ENCODE measurements around the gene ANKRD44.

Gene ANKRD44

DNA sequence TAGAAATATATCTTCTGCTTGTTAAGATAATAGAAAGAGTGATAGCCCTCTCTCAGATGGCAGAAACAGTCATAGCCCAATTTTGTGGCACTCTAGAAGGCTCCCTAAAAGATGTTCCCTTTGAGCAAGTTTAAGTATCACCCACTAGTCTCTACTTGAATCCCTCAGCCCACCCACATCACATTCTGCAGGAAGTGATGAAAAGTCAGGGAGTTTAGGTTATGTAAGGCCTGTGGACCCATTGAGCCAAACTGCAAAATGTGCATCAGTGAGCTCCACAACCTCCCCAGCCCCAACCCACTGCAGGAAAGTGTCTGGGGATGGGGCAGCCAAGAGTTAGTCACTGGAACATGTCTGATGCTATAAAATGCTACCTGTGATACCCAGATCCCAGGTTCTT lies 25.6 kb downstream of the ANKRD44 start:
- H2BK12ac ChIP-seq (ENCODE audit: low read length in 2 of 2) = no peak overlapping the region
- no peak overlapping the region for H4K91ac ChIP-seq (ENCODE audit: low read length)
- no peak overlapping the region for H3K4ac ChIP-seq (ENCODE audit: low read depth in 1 of 2, low read length in 2 of 2)
- H3K9me3 ChIP-seq (ENCODE audit: control insufficient read depth, low read length) = no peaks in the 10 kb centered on the region
- H3K4me2 ChIP-seq (ENCODE audit: low read length, poor library complexity, severe bottlenecking) = no peak overlapping the region
- H3K27me3 ChIP-seq (ENCODE audit: control insufficient read depth in 1 of 2, insufficient read depth in 1 of 2, low read length in 2 of 2) = no peaks in the 10 kb centered on the region
- no peaks in the 10 kb centered on the region for H3K36me3 ChIP-seq (ENCODE audit: control insufficient read depth in 1 of 2, insufficient read depth in 2 of 2, low read depth in 1 of 2, low read length in 2 of 2)
- no peak overlapping the region for H3K23ac ChIP-seq (ENCODE audit: low read length in 2 of 2)
- H3K9ac ChIP-seq (ENCODE audit: low read length) = no peak overlapping the region
- H2BK15ac ChIP-seq (ENCODE audit: low read depth, poor library complexity, severe bottlenecking) = no peak overlapping the region
- no peak overlapping the region for H2AFZ ChIP-seq (ENCODE audit: low read depth, low read length)
- H2AK5ac ChIP-seq (ENCODE audit: low read length, severe bottlenecking) = no peak overlapping the region
- H3K14ac ChIP-seq (ENCODE audit: low read length in 2 of 2) = no peak overlapping the region
- H4K8ac ChIP-seq (ENCODE audit: low read length) = no peak overlapping the region
- H3K4me1 ChIP-seq (ENCODE audit: control insufficient read depth, insufficient read depth, low read depth, low read length) = no peaks in the 10 kb centered on the region
- H3K79me1 ChIP-seq (replicated peaks; ENCODE audit: low read length, poor library complexity, severe bottlenecking) = peaks cover 8% of the 10 kb centered on the region
- no peak overlapping the region for H3K27ac ChIP-seq (ENCODE audit: low read length, poor library complexity, severe bottlenecking)
- H2BK120ac ChIP-seq (ENCODE audit: low read depth, low read length) = no peak overlapping the region
- no peak for DNase-seq
- no peak overlapping the region for H2BK5ac ChIP-seq (ENCODE audit: low read depth, low read length, poor library complexity, severe bottlenecking)
- no peak overlapping the region for H3K18ac ChIP-seq (ENCODE audit: low read depth in 1 of 2, low read length in 2 of 2)
- no peak overlapping the region for H3K4me3 ChIP-seq (ENCODE audit: insufficient read depth in 1 of 2, low read depth in 1 of 2, low read length in 2 of 2)

DNA sequence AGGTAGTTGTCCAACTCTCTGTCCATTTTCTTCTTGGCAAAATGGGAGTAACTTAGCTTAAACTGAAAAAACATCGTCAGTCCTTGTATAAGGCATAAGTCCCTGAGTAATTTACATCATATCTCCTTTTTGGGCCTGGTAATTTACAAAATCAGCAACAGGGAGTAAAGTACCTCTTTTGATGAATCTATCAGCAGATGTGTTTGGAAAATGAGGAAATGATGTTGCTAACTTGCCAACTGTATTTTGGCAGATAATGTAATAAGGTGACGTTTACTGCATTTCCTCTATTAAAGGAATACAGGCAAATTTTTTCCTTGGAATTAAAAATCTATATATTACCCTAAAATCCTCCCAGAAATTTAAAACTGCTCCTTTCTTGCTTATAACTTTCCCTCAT lies 29.2 kb downstream of the ANKRD44 start:
- H3K27ac ChIP-seq (ENCODE audit: low read length, poor library complexity, severe bottlenecking) = no peak overlapping the region
- no peak overlapping the region for H2BK15ac ChIP-seq (ENCODE audit: low read depth, poor library complexity, severe bottlenecking)
- H4K8ac ChIP-seq (ENCODE audit: low read length) = no peak overlapping the region
- no peak overlapping the region for H3K4me2 ChIP-seq (ENCODE audit: low read length, poor library complexity, severe bottlenecking)
- H3K4ac ChIP-seq (ENCODE audit: low read depth in 1 of 2, low read length in 2 of 2) = no peak overlapping the region
- H2AK5ac ChIP-seq (ENCODE audit: low read length, severe bottlenecking) = no peak overlapping the region
- no peak overlapping the region for H2BK5ac ChIP-seq (ENCODE audit: low read depth, low read length, poor library complexity, severe bottlenecking)
- H3K36me3 ChIP-seq (ENCODE audit: control insufficient read depth in 1 of 2, insufficient read depth in 2 of 2, low read depth in 1 of 2, low read length in 2 of 2) = no peaks in the 10 kb centered on the region
- no peak overlapping the region for H4K91ac ChIP-seq (ENCODE audit: low read length)
- 100% methylated on average over 1 of the region's 2 CpGs for WGBS
- no peaks in the 10 kb centered on the region for H3K27me3 ChIP-seq (ENCODE audit: control insufficient read depth in 1 of 2, insufficient read depth in 1 of 2, low read length in 2 of 2)
- H3K4me1 ChIP-seq (ENCODE audit: control insufficient read depth, insufficient read depth, low read depth, low read length) = no peaks in the 10 kb centered on the region
- no peak overlapping the region for H2BK12ac ChIP-seq (ENCODE audit: low read length in 2 of 2)
- no peaks in the 10 kb centered on the region for H3K9me3 ChIP-seq (ENCODE audit: control insufficient read depth, low read length)
- H3K9ac ChIP-seq (ENCODE audit: low read length) = no peak overlapping the region
- no peak overlapping the region for H3K14ac ChIP-seq (ENCODE audit: low read length in 2 of 2)
- H2AFZ ChIP-seq (ENCODE audit: low read depth, low read length) = no peak overlapping the region
- no peak for DNase-seq
- no peak overlapping the region for H3K4me3 ChIP-seq (ENCODE audit: insufficient read depth in 1 of 2, low read depth in 1 of 2, low read length in 2 of 2)
- no peak overlapping the region for H2BK120ac ChIP-seq (ENCODE audit: low read depth, low read length)
- no peak overlapping the region for H3K23ac ChIP-seq (ENCODE audit: low read length in 2 of 2)
- no peak overlapping the region for H3K18ac ChIP-seq (ENCODE audit: low read depth in 1 of 2, low read length in 2 of 2)
- H3K79me1 ChIP-seq (replicated peaks; ENCODE audit: low read length, poor library complexity, severe bottlenecking) = peaks cover 20% of the 10 kb centered on the region

DNA sequence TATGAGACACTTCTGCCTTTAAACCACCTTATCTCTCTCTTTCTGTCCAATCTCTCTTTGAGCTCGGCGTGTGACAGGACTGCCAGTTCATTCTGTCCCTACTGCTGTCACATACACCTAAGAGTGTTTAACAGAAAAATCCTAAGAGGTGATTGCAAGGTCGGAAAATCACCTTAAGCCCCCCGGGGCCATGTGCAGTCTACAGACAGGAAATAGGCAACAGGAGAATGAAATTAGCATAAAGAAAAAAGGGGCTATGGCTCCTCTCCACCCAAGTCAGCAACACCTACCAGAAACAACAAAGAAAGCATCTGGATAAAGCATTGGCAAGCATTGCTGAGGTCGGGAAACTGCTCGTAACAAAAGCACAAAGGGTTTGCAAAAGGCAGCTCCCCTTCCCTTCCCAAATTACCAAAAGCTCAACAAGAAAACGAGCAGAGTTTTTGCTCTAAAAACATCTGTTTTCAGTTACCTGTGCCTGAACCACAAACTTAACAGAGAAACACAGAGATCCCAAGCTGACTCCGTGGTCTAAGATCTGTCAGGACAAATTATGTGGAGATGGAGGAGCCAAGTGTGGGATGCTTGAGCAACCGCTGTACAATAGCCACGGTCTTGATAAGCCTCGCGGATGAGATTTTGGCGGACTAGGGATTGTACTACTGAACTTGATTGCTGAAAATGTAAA lies 30.4 kb downstream of the ANKRD44 start:
- Histone ChIP-seq H2BK120ac (ENCODE audit: low read depth, low read length) (no peak overlapping the region), H2AFZ (ENCODE audit: low read depth, low read length) (no peak overlapping the region), H3K4me3 (ENCODE audit: insufficient read depth in 1 of 2, low read depth in 1 of 2, low read length in 2 of 2) (no peak overlapping the region), H3K27me3 (ENCODE audit: control insufficient read depth in 1 of 2, insufficient read depth in 1 of 2, low read length in 2 of 2) (no peaks in the 10 kb centered on the region), H3K9me3 (ENCODE audit: control insufficient read depth, low read length) (no peaks in the 10 kb centered on the region), H2BK15ac (ENCODE audit: low read depth, poor library complexity, severe bottlenecking) (no peak overlapping the region), H2AK5ac (ENCODE audit: low read length, severe bottlenecking) (no peak overlapping the region), H3K79me1 (replicated peaks; ENCODE audit: low read length, poor library complexity, severe bottlenecking) (peaks cover 18% of the 10 kb centered on the region), H3K36me3 (ENCODE audit: control insufficient read depth in 1 of 2, insufficient read depth in 2 of 2, low read depth in 1 of 2, low read length in 2 of 2) (no peaks in the 10 kb centered on the region), H3K4me1 (ENCODE audit: control insufficient read depth, insufficient read depth, low read depth, low read length) (no peaks in the 10 kb centered on the region), H2BK12ac (ENCODE audit: low read length in 2 of 2) (no peak overlapping the region), H3K4me2 (ENCODE audit: low read length, poor library complexity, severe bottlenecking) (no peak overlapping the region), H3K23ac (ENCODE audit: low read length in 2 of 2) (no peak overlapping the region), H4K91ac (ENCODE audit: low read length) (no peak overlapping the region), H2BK5ac (ENCODE audit: low read depth, low read length, poor library complexity, severe bottlenecking) (no peak overlapping the region), H3K14ac (ENCODE audit: low read length in 2 of 2) (no peak overlapping the region), H3K9ac (ENCODE audit: low read length) (no peak overlapping the region), H4K8ac (ENCODE audit: low read length) (no peak overlapping the region), H3K27ac (ENCODE audit: low read length, poor library complexity, severe bottlenecking) (no peak overlapping the region), H3K4ac (ENCODE audit: low read depth in 1 of 2, low read length in 2 of 2) (no peak overlapping the region), H3K18ac (ENCODE audit: low read depth in 1 of 2, low read length in 2 of 2) (no peak overlapping the region)
- 82% methylated on average over 12 of the region's 13 CpGs for WGBS
- no peak for DNase-seq

DNA sequence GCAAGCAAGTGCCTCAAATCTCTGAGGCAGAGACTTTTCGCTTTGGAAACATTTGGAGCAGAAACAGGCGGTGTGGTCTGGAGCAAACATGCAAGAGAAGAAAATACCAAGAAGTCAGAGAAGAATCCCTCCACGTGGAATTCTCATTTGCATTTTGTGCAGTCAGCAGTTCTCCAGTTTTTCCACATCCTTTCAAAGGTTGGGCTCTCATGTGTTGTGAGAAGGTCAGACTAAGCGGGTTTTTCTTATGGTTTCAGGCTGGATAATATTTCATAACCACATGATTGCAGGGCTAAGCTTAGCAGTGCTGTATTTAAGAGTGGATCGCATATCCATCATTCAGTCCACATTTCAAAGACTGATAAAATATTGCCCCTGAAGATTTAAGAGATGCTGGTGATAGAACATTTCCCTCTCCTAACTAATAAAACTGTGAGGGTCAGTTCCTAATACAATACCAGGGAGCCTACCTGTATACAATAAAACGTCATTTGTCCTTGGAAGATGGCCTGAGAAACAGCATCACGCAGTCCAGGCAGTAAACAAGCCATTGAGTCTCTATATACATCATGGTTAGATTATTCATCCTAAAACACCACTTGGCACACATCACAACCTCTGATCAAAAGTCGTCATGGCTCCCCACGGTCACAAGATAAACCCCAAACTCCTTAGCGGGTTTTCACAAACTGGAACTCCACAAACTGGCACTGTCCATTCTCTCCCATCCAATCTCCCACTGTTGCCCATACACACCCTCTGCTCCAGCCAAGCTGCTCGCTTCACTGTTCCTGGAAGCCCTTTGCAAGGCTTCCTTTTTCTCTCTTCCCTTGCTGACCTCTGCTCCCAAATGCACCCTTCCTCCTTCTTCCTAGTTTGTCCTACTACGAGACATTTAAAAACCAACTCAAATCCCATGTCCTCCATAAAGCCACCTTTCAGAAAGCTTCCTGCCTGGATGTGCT lies 31.5 kb downstream of the ANKRD44 start:
- WGBS = 85% methylated on average over 12 of the region's 12 CpGs
- no peak for DNase-seq
- Histone ChIP-seq H3K36me3 (ENCODE audit: control insufficient read depth in 1 of 2, insufficient read depth in 2 of 2, low read depth in 1 of 2, low read length in 2 of 2) (no peaks in the 10 kb centered on the region), H3K4me3 (ENCODE audit: insufficient read depth in 1 of 2, low read depth in 1 of 2, low read length in 2 of 2) (no peak overlapping the region), H2BK120ac (ENCODE audit: low read depth, low read length) (no peak overlapping the region), H3K23ac (ENCODE audit: low read length in 2 of 2) (no peak overlapping the region), H2BK15ac (ENCODE audit: low read depth, poor library complexity, severe bottlenecking) (no peak overlapping the region), H3K4me2 (ENCODE audit: low read length, poor library complexity, severe bottlenecking) (no peak overlapping the region), H3K9ac (ENCODE audit: low read length) (no peak overlapping the region), H3K18ac (ENCODE audit: low read depth in 1 of 2, low read length in 2 of 2) (no peak overlapping the region), H3K27ac (ENCODE audit: low read length, poor library complexity, severe bottlenecking) (no peak overlapping the region), H4K91ac (ENCODE audit: low read length) (no peak overlapping the region), H3K4ac (ENCODE audit: low read depth in 1 of 2, low read length in 2 of 2) (no peak overlapping the region), H3K27me3 (ENCODE audit: control insufficient read depth in 1 of 2, insufficient read depth in 1 of 2, low read length in 2 of 2) (no peaks in the 10 kb centered on the region), H3K14ac (ENCODE audit: low read length in 2 of 2) (no peak overlapping the region), H3K79me1 (replicated peaks; ENCODE audit: low read length, poor library complexity, severe bottlenecking) (peaks cover 16% of the 10 kb centered on the region), H2AK5ac (ENCODE audit: low read length, severe bottlenecking) (no peak overlapping the region), H3K9me3 (ENCODE audit: control insufficient read depth, low read length) (no peaks in the 10 kb centered on the region), H2BK5ac (ENCODE audit: low read depth, low read length, poor library complexity, severe bottlenecking) (no peak overlapping the region), H2BK12ac (ENCODE audit: low read length in 2 of 2) (no peak overlapping the region), H3K4me1 (ENCODE audit: control insufficient read depth, insufficient read depth, low read depth, low read length) (no peaks in the 10 kb centered on the region), H4K8ac (ENCODE audit: low read length) (no peak overlapping the region), H2AFZ (ENCODE audit: low read depth, low read length) (no peak overlapping the region)
